GM23248 (cell line): ENCODE data around the gene RPS6KC1. TPM values are rescaled to one million over a fixed set of nuclear protein-coding genes. Genes with fewer than 3 reads are reported as not detected.

Experiments
- DNase-seq: peaks from one replicate; pipeline ENCODE4 v3.0.0-alpha.2; 2015
- H2AFZ ChIP-seq: fragments of 200-600 bp; sonication (generic); 2 replicates; pipeline ENCODE4 v1.6.1; 2016; ENCODE audit warnings: antibody characterized with exemption
- H3F3A ChIP-seq: fragments of 200-600 bp; sonication (generic); 2 replicates; pipeline ENCODE4 v1.6.1; 2016; ENCODE audit warnings: mild to moderate bottlenecking, antibody characterized with exemption, mixed run types; ENCODE audit not compliant: insufficient read depth
- H3K27ac ChIP-seq: fragments of 200-600 bp; sonication (generic); 2 replicates; pipeline ENCODE4 v1.5.1; 2016; ENCODE audit warnings: mild to moderate bottlenecking
- H3K27me3 ChIP-seq: fragments of 200-600 bp; sonication (generic); replicated peaks from 2 replicates; pipeline ENCODE4 v1.6.1; 2016; ENCODE audit warnings: mild to moderate bottlenecking; ENCODE audit not compliant: insufficient read depth
- H3K36me3 ChIP-seq: fragments of 200-600 bp; sonication (generic); 2 replicates; pipeline ENCODE4 v1.6.1; 2016; ENCODE audit warnings: low read depth, mild to moderate bottlenecking
- H3K4me1 ChIP-seq: fragments of 200-600 bp; sonication (generic); 2 replicates; pipeline ENCODE4 v1.6.1; 2016; ENCODE audit warnings: mild to moderate bottlenecking; ENCODE audit not compliant: insufficient read depth
- H3K4me2 ChIP-seq: fragments of 200-600 bp; sonication (generic); one replicate; pipeline ENCODE4 v1.6.1; 2016; ENCODE audit warnings: mild to moderate bottlenecking; ENCODE audit not compliant: unreplicated experiment
- H3K4me3 ChIP-seq: fragments of 200-600 bp; sonication (generic); 2 replicates; pipeline ENCODE4 v1.5.1; 2016; ENCODE audit warnings: mild to moderate bottlenecking
- H3K79me2 ChIP-seq: fragments of 200-600 bp; sonication (generic); 2 replicates; pipeline ENCODE4 v1.6.1; 2016; ENCODE audit warnings: mild to moderate bottlenecking; ENCODE audit not compliant: insufficient read depth
- H3K9ac ChIP-seq: fragments of 200-600 bp; sonication (generic); 2 replicates; pipeline ENCODE4 v1.6.1; 2016; ENCODE audit warnings: mild to moderate bottlenecking
- H3K9me2 ChIP-seq: fragments of 200-600 bp; sonication (generic); 2 replicates; pipeline ENCODE4 v1.6.1; 2016; ENCODE audit warnings: mixed run types, mild to moderate bottlenecking, moderate library complexity; ENCODE audit not compliant: insufficient read depth
- H3K9me3 ChIP-seq: fragments of 200-600 bp; sonication (generic); one replicate; pipeline ENCODE4 v1.6.1; 2017; ENCODE audit warnings: low read depth
- H4K20me1 ChIP-seq: fragments of 200-600 bp; sonication (generic); 2 replicates; pipeline ENCODE4 v1.6.0; 2016; ENCODE audit not compliant: insufficient read depth
- EZH2 ChIP-seq: fragments of 200-600 bp; sonication (generic); IDR thresholded peaks from 2 replicates; pipeline ENCODE4 v1.6.1; 2018; ENCODE audit warnings: antibody characterized with exemption, mild to moderate bottlenecking; ENCODE audit not compliant: insufficient read depth, poor library complexity, severe bottlenecking
- EZH2phosphoT487 ChIP-seq: fragments of 200-600 bp; sonication (generic); IDR thresholded peaks from 2 replicates; pipeline ENCODE4 v1.6.1; 2018; ENCODE audit warnings: antibody characterized with exemption, moderate library complexity, mild to moderate bottlenecking, low read depth; ENCODE audit not compliant: insufficient read depth
- WGBS, 2 experiments: methylation state at CpG; one replicate each; pipeline ENCODE4 v1.1.6; 2015 to 2017; ENCODE audit warnings: low lambda C conversion rate in 2 of 2, low coverage in 1 of 2; ENCODE audit errors: missing lambda C conversion rate in 2 of 2; 5-methylcytosine and 5-hydroxymethylcytosine counted together
- in situ Hi-C: fragments of 300-500 bp; cut with MboI; formaldehyde crosslinking; loops from 2 replicates; pipeline ENCODE4 v1.15.0; 2020
- polyA plus RNA-seq: library from polyadenylated mRNA; unstranded; fragments of >200 nt; fragmentation: Nextera tagmentation; extraction: Ambion mirVana; gene quantifications from 2 replicates; pipeline ENCODE4 v1.2.1, GENCODE V29; 2016
- total RNA-seq: library from RNA; depleted of rRNA; stranded (reverse); fragments of >200 nt; shearing (Covaris generic); gene quantifications from 2 replicates; pipeline ENCODE4 v1.2.3, GENCODE V29; 2014

Gene RPS6KC1
- total and polyA plus RNA-seq, 2 experiments from 2014 or later = 16.4 to 16.8 TPM

DNA sequence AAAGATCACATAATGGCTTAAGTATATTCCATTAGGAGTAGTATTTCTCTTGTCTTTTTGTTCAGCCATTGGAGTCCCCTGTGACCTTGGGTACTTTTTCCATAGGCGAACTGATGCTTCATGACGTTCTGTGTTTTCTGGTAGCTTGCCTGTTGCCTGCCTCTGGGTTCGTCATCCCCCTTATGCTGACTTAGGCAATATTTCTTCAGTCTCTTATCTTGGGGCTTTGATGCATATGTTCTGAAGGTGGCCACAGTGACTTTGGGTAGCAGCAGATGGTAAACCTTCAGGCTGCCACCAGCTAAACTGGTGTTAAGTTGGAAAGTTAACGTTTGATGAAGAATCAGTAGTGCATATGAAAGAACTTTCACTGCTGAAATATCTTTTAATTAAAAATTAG is 170.2 kb downstream of the RPS6KC1 start:
- H3K27ac ChIP-seq = no peak overlapping the region
- no peaks in the 10 kb centered on the region for H3K27me3 ChIP-seq
- no peaks in the 10 kb centered on the region for H4K20me1 ChIP-seq
- H3K9ac ChIP-seq = no peak overlapping the region
- no peaks in the 10 kb centered on the region for H3K9me3 ChIP-seq
- no peak overlapping the region for H2AFZ ChIP-seq
- no peaks in the 10 kb centered on the region for H3K4me1 ChIP-seq
- WGBS, 2 experiments = 86 to 90% methylated on average over 4 of the region's 4 CpGs
- H3K36me3 ChIP-seq = no peaks in the 10 kb centered on the region
- H3F3A ChIP-seq = no peaks in the 10 kb centered on the region
- no peaks in the 10 kb centered on the region for H3K79me2 ChIP-seq
- no peak overlapping the region for H3K4me2 ChIP-seq
- no peak for DNase-seq
- H3K4me3 ChIP-seq = no peak overlapping the region
- no peak for TF ChIP-seq EZH2
- TF ChIP-seq EZH2phosphoT487 = no peak
- no peaks in the 10 kb centered on the region for H3K9me2 ChIP-seq
- in situ Hi-C loops = no loop called here

DNA sequence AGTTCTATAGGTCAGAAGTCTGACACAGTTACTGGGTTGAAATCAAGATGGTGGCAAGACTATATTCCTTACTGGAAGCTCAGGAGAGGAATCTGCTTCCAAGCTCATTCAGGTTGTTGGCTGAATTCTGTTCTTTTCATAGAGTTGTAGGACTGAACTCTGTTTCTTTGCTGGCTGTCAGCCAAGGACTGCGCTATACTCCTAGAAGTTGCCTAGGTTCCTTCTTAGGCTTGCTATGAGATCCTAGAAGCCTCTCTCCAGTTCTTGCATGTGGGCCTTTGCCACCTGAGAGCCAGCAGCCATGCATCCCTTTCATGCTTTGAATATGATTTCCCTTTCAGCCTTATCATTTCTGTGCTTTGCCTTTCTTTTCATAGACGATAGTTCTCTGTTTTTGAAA is 176.4 kb downstream of the RPS6KC1 start:
- Histone ChIP-seq H4K20me1 (no peaks in the 10 kb centered on the region), H3K27ac (no peak overlapping the region), H3K79me2 (no peaks in the 10 kb centered on the region), H3K36me3 (no peaks in the 10 kb centered on the region), H3K4me3 (no peak overlapping the region), H3K27me3 (no peaks in the 10 kb centered on the region), H3K4me1 (peaks cover 16% of the 10 kb centered on the region), H3F3A (peaks cover 16% of the 10 kb centered on the region; the same call in 1 of the 2 replicates), H3K9ac (no peak overlapping the region), H3K9me3 (no peaks in the 10 kb centered on the region), H2AFZ (no peak overlapping the region), H3K9me2 (no peaks in the 10 kb centered on the region), H3K4me2 (no peak overlapping the region)
- TF ChIP-seq EZH2 (no peak), EZH2phosphoT487 (no peak)
- in situ Hi-C loops = no loop called here
- 93 to 100% methylated on average over 2 of the region's 2 CpGs for WGBS, 2 experiments
- no peak for DNase-seq

DNA sequence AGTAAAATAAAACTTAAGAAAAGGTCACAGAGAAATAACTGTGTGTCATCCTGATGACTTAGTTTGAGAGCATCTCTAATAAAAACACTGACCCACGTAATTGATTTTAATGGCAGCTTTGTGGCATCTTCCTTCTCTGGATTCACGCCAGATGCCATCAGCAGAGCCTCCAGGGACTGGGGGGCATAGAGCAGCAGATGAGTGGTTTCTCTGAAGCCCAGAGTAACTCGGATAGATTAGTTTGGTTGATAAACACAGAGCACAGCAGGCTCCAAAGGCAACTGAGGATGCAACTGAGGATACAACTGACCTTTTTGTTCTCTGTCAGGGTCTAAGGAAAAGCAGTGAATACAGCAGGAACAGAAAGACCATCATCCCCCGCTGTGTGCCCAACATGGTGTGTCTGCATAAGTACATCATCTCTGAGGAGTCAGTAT is 180.8 kb downstream of the RPS6KC1 start:
- DNase-seq = peak; percentile 50
- peak overlapping the region; percentile 27; the same call in 1 of the 2 replicates for H3K27ac ChIP-seq
- no peak overlapping the region for H3K4me3 ChIP-seq
- 45 to 48% methylated on average over 4 of the region's 4 CpGs for WGBS, 2 experiments
- no peaks in the 10 kb centered on the region for H3K36me3 ChIP-seq
- no peak overlapping the region for H3K9ac ChIP-seq
- no peaks in the 10 kb centered on the region for H3K27me3 ChIP-seq
- no peaks in the 10 kb centered on the region for H3K79me2 ChIP-seq
- TF ChIP-seq EZH2phosphoT487 = no peak
- TF ChIP-seq EZH2 = no peak
- H2AFZ ChIP-seq = no peak overlapping the region
- peaks cover 18% of the 10 kb centered on the region for H3K4me1 ChIP-seq
- H3F3A ChIP-seq = peaks cover 16% of the 10 kb centered on the region; the same call in 1 of the 2 replicates
- no peaks in the 10 kb centered on the region for H3K9me2 ChIP-seq
- peak overlapping the region; percentile 34 for H3K4me2 ChIP-seq
- H3K9me3 ChIP-seq = no peaks in the 10 kb centered on the region
- in situ Hi-C loops = no loop called here
- H4K20me1 ChIP-seq = no peaks in the 10 kb centered on the region

DNA sequence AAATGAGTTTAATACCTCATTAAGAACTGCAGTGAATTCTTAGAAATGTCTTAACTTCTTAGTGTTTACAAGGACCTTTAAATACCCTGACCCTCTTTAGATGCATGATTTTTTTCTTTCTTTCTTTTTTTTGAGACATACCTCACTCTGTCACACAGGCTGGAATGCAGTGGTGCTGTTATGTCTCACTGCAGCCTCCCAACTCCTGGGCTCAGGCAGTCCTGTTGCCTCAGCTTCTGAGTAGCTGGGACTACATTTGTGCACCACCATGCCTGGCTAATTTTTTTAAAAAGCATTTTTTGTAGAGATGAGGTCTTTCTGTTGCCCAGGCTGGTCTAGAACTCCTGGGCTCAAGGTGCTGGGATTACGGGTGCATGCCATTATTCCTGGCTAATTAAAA is 191.8 kb downstream of the RPS6KC1 start:
- Histone ChIP-seq H3F3A (no peaks in the 10 kb centered on the region), H3K4me3 (no peak overlapping the region), H3K4me2 (no peak overlapping the region), H4K20me1 (no peaks in the 10 kb centered on the region), H3K79me2 (no peaks in the 10 kb centered on the region), H2AFZ (no peak overlapping the region), H3K9me2 (no peaks in the 10 kb centered on the region), H3K9me3 (no peaks in the 10 kb centered on the region), H3K27ac (no peak overlapping the region), H3K4me1 (no peaks in the 10 kb centered on the region), H3K9ac (no peak overlapping the region), H3K36me3 (peaks cover 7% of the 10 kb centered on the region; the same call in 1 of the 2 replicates), H3K27me3 (no peaks in the 10 kb centered on the region)
- TF ChIP-seq EZH2phosphoT487 (no peak), EZH2 (no peak)
- 100% methylated on average over 1 of the region's 1 CpG for WGBS, 2 experiments
- no peak for DNase-seq
- in situ Hi-C loops = no loop called here

DNA sequence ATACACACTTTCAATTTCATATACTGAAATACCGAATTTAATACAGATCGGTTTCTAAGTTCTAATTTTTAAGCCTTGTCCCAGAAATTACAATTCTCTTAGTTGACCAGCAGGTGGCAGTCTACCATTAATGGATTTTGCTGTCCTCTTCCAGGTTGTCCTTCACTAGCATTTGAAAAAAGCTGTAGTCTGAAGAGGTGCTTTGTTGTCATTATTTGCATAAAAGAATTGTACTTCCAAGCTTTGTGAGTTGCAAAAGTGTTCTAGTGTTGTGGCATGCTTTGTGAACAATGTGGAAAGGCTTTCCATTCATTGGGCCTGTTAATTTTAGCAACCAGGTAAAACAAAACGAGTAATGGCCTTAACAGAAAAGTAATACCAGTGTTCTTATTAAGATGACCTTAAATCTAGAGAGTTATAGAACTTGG is 193.6 kb downstream of the RPS6KC1 start:
- peak; percentile 61 for DNase-seq
- Histone ChIP-seq H4K20me1 (no peaks in the 10 kb centered on the region), H3K4me1 (no peaks in the 10 kb centered on the region), H3K4me2 (no peak overlapping the region), H3K9me2 (no peaks in the 10 kb centered on the region), H3K27me3 (no peaks in the 10 kb centered on the region), H3K9me3 (no peaks in the 10 kb centered on the region), H3F3A (no peaks in the 10 kb centered on the region), H3K79me2 (no peaks in the 10 kb centered on the region), H2AFZ (no peak overlapping the region), H3K27ac (no peak overlapping the region), H3K36me3 (peaks cover 7% of the 10 kb centered on the region; the same call in 1 of the 2 replicates), H3K4me3 (no peak overlapping the region), H3K9ac (no peak overlapping the region)
- in situ Hi-C loops = no loop called here
- TF ChIP-seq EZH2phosphoT487 = no peak
- 54 to 55% methylated on average over 3 of the region's 3 CpGs for WGBS, 2 experiments
